NCI-H82 treated with DMSO at 0.1 percent for 48 hours (cell line): ENCODE data around the gene TBC1D13.
"Not testable (repeated sequence)": the region's sequence is repeated elsewhere in the genome, so short reads cannot be mapped to it uniquely, and the experiment has no call there.

Source experiments
- DNase-seq: peaks from one replicate; lab custom pipeline; 2025; ENCODE audit not compliant: unreplicated experiment; lab: John Stamatoyannopoulos, UW

TBC1D13 gene

DNA sequence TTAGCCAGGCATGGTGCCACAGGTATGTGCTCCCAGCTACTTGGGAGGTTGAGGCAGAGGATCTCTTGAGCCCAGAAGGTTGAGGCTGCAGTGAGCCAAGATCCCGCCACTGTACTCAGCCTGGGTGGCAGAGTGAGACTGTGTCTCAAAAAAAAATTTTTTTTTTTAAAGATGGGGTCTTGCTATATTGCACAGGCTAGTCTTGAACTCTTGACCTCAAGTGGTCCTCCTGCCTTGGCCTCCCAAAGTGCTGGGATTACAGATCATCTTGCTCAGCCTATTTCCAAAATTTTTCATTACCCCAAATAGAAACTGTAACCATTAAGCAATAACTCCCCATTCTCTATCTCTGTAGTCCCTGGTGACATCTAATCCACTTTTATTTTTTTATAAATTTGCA, 4.4 kb upstream of the TBC1D13 start:
- no peak for DNase-seq

GRCh38 chr9:128785427-128785826, 1.6 kb upstream of the TBC1D13 start:
- DNase-seq, result no peak

DNA sequence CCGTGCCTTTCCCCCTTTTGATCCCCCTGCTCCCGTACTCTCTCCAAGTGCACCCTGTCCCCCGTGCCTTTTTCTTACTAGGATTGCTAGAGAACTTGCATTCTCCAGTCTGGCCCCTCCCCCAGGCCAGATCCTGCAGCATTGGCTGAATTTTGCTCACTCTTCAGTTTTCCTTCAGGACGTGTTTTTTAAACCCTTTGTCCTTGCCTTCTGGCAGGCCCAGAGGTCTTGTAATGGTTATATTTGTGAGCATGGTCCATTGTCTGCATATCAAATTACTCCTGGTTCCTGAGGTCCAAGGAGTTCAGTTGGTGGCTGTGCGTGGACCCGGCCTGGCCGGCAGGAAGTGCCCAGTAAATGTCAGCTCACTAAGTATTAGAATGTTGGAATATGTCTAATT, 606 bp downstream of the TBC1D13 start:
- no peak for DNase-seq

DNA sequence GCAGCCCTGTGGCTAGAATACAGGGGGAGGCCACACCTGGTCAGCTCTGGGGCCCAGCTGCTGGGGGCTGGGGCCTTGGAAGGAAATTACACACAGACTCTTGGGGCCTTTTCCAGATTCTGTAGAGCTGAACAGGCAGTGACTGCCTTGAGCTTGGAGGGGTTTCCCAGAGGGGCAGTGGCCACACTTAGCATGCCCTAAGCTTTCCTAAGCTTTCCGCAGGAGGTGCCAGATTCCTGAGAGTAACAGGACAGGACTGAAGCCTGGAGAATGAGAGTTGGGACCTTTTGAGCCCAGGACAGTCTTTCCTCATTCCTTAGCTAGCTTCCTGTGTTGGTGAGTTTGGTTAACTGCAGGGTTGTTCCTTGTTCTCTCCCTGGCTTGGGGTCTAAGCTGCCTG, 1.4 kb downstream of the TBC1D13 start:
- DNase-seq, result no peak

DNA sequence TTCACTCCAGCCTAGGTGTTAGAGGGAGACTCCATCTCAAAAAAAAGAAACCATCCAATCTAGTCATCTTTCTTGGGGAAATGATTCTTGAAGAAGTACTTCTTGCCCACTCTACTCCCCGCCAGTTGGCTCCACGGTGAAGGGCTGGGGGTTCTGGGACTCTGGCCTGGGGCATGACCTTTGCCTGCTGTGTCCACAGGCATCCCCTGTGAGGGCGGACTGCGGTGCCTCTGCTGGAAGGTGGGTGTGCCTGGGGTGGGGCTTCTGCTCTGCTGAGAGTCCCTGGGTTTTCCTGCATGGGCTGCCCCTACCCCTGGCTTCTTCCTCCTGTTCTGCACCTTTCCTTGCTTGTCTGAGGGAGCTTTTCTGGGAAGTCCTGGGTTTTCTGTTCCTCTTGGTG, 3.5 kb downstream of the TBC1D13 start:
- no peak for DNase-seq

- DNase-seq, result no peak
These were observed 5.1 kb downstream of the TBC1D13 start for GRCh38 chr9:128792134-128792533.

DNA sequence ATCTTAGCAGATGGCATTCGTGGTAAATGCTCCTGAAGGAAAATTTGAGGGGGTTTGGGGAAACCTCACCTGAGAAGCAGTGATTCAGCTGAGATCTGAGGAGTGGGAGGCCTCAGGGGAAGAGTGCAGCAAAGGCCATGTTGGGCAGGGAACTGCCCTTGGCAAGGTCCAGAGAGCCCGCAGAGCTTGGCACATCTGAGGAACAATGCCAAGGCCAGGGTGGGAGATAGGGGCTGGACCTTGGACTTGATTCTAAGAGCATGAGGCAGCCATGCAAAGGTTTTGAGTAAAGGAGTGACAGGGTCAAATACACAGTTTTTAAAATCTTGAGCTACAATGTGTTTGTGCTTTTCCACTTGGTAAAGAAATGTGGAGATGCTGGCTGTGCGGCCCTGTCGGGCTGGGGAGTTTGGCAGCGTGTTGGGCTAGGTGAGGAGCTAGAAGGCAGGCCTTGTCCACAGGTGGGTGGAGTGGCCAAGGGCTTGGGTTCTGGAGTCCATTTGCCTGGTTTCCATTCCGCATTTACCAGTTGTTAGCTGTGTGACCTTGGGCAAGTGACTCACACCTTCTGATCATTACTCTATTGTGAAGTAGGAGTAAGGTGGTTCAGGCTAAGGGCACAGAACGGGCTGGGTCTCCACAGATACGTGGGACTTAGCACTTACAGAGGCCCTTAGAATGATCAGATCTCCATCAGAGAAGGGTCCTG, 6.1 kb downstream of the TBC1D13 start:
- DNase-seq, result no peak

DNA sequence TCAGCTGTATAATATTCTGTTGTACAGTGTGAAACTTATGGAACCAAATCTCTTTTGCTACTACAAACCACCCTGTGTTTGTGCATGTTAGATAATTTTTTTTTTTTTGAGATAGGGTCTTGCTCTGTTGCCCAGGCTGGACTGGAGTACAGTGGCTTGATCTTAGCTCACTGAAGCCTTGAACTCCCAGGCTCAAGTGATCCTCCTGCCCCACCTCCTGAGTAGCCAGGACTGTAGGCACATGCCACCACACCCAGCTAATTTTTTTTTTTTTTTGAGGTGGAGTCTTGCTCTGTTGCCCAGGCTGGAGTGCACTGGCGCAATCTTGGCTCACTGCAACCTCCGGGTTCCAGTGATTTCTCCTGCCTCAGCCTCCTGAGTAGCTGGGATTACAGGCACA, 7.9 kb downstream of the TBC1D13 start:
- not testable (repeated sequence) for DNase-seq

DNA sequence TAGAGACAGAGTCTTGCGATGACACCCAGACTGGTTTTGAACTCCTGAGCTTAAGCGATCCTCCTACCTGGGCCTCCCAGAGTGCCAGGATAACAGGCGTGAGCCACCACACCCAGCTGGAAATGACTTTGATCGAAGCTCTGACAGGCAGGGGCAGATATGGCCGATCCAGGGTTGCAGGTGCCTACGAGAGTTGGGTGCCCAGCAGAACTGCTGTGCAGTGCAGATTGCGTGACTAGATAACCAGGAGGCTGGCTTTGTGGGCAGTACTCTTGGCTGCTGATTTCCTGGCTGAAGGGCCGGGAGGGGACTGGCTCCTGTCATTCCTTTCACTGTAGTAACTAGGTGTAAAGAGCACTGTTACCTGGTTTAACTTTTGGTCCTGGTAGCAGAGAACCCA, 11.8 kb downstream of the TBC1D13 start:
- DNase-seq, result no peak

- no peak for DNase-seq
These were observed 13.0 kb downstream of the TBC1D13 start for GRCh38 chr9:128800061-128800460.

DNA sequence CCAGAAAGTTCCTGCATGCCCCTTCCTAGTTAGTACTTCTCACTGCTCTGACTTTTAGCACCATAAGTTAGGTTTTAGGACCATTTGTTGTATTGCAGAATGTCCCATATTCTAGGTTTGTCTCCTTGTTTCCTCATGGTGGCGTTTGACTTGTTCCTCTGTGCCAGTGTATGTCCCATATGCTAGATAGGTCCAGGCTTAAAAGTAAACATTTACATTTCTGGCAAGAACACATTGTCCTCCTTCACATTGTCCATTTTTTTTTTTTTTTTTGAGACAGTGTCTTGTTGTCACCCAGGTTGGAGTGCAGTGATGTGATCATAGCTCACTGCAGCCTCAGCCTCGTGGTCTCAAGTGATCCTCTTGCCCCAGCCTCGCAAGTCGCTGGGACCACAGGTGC, 15.4 kb downstream of the TBC1D13 start:
- DNase-seq, result no peak

- no peak for DNase-seq
These were observed 18.6 kb downstream of the TBC1D13 start for GRCh38 chr9:128805661-128806060.

- no peak for DNase-seq
These were observed 20.8 kb downstream of the TBC1D13 start for GRCh38 chr9:128807827-128808226.

- no peak for DNase-seq
These were observed 21.5 kb downstream of the TBC1D13 start for GRCh38 chr9:128808543-128808942.

GRCh38 chr9:128809036-128809599, 22.1 kb downstream of the TBC1D13 start:
- DNase-seq, result no peak

GRCh38 chr9:128809831-128810230, 22.8 kb downstream of the TBC1D13 start:
- no peak for DNase-seq

DNA sequence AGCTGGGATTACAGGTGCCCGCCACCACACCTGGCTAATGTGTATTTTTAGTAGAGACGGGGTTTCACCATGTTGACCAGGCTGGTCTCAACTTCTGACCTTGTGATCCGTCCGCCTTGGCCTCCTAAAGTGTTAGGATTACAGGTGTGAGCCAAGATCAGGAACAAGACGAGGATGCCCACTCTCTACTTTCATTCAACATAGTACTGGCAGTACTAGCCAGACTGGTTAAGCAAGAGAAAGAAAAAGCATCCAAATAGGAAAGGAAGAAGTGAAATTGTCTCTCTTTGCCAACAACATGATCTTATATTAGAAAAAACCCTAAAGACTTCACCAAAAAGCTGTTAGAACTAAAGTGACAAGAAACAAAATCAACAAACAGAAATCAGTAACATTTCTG, 23.8 kb downstream of the TBC1D13 start:
- no peak for DNase-seq

- peak; percentile 86 for DNase-seq
These were observed 31.2 kb downstream of the TBC1D13 start, which contains the start of gene ENDOG for GRCh38 chr9:128818099-128818838. TSS of gene ENDOG (plus strand) at chr9:128818500. CDS start at chr9:128818685, 185 bp downstream.

DNA sequence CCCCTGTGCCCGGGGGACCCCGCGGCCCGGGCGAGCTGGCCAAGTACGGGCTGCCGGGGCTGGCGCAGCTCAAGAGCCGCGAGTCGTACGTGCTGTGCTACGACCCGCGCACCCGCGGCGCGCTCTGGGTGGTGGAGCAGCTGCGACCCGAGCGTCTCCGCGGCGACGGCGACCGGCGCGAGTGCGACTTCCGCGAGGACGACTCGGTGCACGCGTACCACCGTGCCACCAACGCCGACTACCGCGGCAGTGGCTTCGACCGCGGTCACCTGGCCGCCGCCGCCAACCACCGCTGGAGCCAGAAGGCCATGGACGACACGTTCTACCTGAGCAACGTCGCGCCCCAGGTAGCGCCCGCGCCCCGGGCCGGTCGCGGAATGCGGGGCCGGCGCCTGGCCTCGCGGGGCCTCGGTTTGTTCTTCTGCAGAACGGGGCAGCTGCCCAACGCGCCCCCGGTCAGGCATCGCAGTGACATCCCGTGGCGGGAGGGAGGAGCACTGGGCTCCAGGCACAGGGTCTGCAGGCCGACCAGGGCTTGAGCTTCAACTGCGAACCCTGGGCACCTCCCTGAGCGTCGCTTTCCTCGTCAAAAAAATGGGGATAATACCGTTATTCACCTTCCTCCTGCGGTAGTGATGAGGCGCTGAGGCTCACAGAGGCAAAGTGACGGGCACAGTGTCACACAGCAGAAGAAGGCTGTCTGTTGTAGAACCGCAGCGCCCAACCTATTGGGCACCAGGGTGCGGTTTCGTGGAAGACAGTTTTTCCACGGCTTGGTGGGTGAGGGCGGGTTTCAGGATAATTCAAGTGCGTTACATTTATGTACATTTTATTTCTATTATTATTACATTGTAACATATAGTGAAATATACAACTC, 32.0 kb downstream of the TBC1D13 start:
- no peak for DNase-seq

DNA sequence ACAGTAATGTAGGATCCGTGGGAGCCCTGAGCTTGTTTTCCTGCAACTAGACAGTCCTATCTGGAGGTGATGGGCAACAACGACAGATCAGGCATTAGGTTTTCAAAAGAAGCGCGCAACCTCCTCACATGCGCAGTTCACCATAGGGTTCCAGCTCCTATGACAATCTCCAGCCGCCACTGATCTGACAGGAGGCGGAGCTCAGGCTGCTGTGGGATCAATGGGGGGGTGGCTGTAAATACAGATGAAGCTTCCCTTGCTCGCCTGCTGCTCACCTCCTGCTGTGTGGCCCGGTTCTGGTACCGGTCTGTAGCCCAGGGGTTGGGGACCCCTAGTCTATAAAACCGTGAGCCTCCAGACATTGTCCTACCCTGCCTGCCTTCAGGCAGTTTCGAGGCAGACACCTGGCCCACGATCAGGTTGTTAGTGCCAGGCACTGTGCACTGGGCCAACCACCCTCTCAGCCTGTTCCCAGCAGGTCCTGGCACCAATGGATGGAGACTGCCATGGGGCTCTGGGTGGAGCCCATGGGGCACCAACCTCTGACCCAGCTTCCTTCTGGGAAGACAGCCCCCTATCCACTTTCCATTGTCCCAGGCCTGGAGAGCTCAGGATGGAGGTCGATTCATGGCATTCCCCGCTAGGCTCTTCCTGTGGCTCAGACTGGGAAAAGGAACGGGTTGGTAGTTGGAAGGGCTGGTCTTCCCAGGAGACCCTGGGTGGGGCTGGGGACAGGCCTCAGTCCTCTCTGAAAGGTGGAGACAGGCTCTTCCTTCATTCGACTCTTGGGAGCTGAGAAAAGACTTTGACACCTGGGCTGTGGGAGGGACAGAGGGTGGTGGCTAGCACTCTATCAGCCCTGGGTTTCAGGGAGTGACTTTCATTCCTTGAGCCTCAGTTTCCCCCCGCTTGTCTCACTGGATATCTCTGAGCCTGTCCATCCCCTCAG, 32.9 kb downstream of the TBC1D13 start:
- DNase-seq, result peak; percentile 63
